ENCODE data around the gene FBRSL1. TPM values are rescaled to one million over a fixed set of nuclear protein-coding genes. Genes with fewer than 3 reads are reported as not detected.
A peak's percentile ranks its signal among the peaks of the same experiment; 100 is the strongest.

FBRSL1 gene
- total RNA-seq, 1 experiment from 2014 or later = 119 TPM

GRCh38 chr12:132450418-132451171 lies 39.4 kb upstream of the FBRSL1 start:
- Mint-ChIP-seq H3K36me3 (ENCODE audit: insufficient read depth, unreplicated experiment) (peaks cover 36% of the 10 kb centered on the region), H3K9me3 (ENCODE audit: low read depth, unreplicated experiment) (peaks cover 3% of the 10 kb centered on the region), H3K4me3 (ENCODE audit: low read depth, unreplicated experiment) (no peak overlapping the region), H3K4me1 (ENCODE audit: low read depth, unreplicated experiment) (peaks cover 23% of the 10 kb centered on the region), H3K27me3 (ENCODE audit: unreplicated experiment) (peaks cover 78% of the 10 kb centered on the region), H3K27ac (ENCODE audit: unreplicated experiment) (no peak overlapping the region)
- intact Hi-C loops (cut with micrococcal nuclease; ENCODE audit: unreplicated experiment) = no loop called here
- no TSS peak for BruUV-seq (replicated peaks)
- no peak for TF ChIP-seq CTCF (IDR thresholded peaks at IDR 0.05; ENCODE audit: unreplicated experiment)
- DNase-seq = no peak
- CTCF ChIA-PET = interaction anchor here (0.8 to 1.0 kb wide), 2 partner anchors 10 to 111 kb away, joined by 3 read pairs; no protein-coding TSS in a partner anchor

- no TSS peak for BruUV-seq (replicated peaks)
- intact Hi-C loops (cut with micrococcal nuclease; ENCODE audit: unreplicated experiment) = no loop called here
- H3K36me3 Mint-ChIP-seq (ENCODE audit: insufficient read depth, unreplicated experiment) = peaks cover 29% of the 10 kb centered on the region
- H3K4me1 Mint-ChIP-seq (ENCODE audit: low read depth, unreplicated experiment) = peaks cover 16% of the 10 kb centered on the region
- no peak for TF ChIP-seq CTCF (IDR thresholded peaks at IDR 0.05; ENCODE audit: unreplicated experiment)
- CTCF ChIA-PET = interaction anchor here (0.8 kb wide), 1 partner anchor 9 kb away, joined by 3 read pairs; no protein-coding TSS in a partner anchor
- H3K4me3 Mint-ChIP-seq (ENCODE audit: low read depth, unreplicated experiment) = no peak overlapping the region
- no peak for DNase-seq
- H3K27ac Mint-ChIP-seq (ENCODE audit: unreplicated experiment) = no peak overlapping the region
- peaks cover 7% of the 10 kb centered on the region for H3K9me3 Mint-ChIP-seq (ENCODE audit: low read depth, unreplicated experiment)
- H3K27me3 Mint-ChIP-seq (ENCODE audit: unreplicated experiment) = peaks cover 78% of the 10 kb centered on the region
Measured at GRCh38 chr12:132451172-132451835, 38.6 kb upstream of the FBRSL1 start.

GRCh38 chr12:132451836-132452195 lies 38.1 kb upstream of the FBRSL1 start:
- no peak overlapping the region for H3K27ac Mint-ChIP-seq (ENCODE audit: unreplicated experiment)
- H3K4me1 Mint-ChIP-seq (ENCODE audit: low read depth, unreplicated experiment) = peaks cover 14% of the 10 kb centered on the region
- H3K27me3 Mint-ChIP-seq (ENCODE audit: unreplicated experiment) = peaks cover 80% of the 10 kb centered on the region
- H3K4me3 Mint-ChIP-seq (ENCODE audit: low read depth, unreplicated experiment) = no peak overlapping the region
- BruUV-seq (replicated peaks) = no TSS peak
- intact Hi-C loops (cut with micrococcal nuclease; ENCODE audit: unreplicated experiment) = no loop called here
- CTCF ChIA-PET = no interaction called here
- H3K36me3 Mint-ChIP-seq (ENCODE audit: insufficient read depth, unreplicated experiment) = peaks cover 24% of the 10 kb centered on the region
- H3K9me3 Mint-ChIP-seq (ENCODE audit: low read depth, unreplicated experiment) = peaks cover 7% of the 10 kb centered on the region
- no peak for DNase-seq
- TF ChIP-seq CTCF (IDR thresholded peaks at IDR 0.05; ENCODE audit: unreplicated experiment) = no peak

GRCh38 chr12:132452596-132453350 lies 37.2 kb upstream of the FBRSL1 start:
- CTCF ChIA-PET = interaction anchor here (1.0 kb wide), 1 partner anchor 71 kb away, joined by 3 read pairs; no protein-coding TSS in a partner anchor
- Mint-ChIP-seq H3K4me3 (ENCODE audit: low read depth, unreplicated experiment) (peak overlapping the region; percentile 51), H3K36me3 (ENCODE audit: insufficient read depth, unreplicated experiment) (peaks cover 20% of the 10 kb centered on the region), H3K27me3 (ENCODE audit: unreplicated experiment) (peaks cover 82% of the 10 kb centered on the region), H3K27ac (ENCODE audit: unreplicated experiment) (peak overlapping the region; percentile 77), H3K9me3 (ENCODE audit: low read depth, unreplicated experiment) (peaks cover 7% of the 10 kb centered on the region), H3K4me1 (ENCODE audit: low read depth, unreplicated experiment) (peaks cover 14% of the 10 kb centered on the region)
- BruUV-seq (replicated peaks) = no TSS peak
- no peak for TF ChIP-seq CTCF (IDR thresholded peaks at IDR 0.05; ENCODE audit: unreplicated experiment)
- no peak for DNase-seq
- intact Hi-C loops (cut with micrococcal nuclease; ENCODE audit: unreplicated experiment) = no loop called here
